ENCODE results near the gene SLC1A4.

DNA sequence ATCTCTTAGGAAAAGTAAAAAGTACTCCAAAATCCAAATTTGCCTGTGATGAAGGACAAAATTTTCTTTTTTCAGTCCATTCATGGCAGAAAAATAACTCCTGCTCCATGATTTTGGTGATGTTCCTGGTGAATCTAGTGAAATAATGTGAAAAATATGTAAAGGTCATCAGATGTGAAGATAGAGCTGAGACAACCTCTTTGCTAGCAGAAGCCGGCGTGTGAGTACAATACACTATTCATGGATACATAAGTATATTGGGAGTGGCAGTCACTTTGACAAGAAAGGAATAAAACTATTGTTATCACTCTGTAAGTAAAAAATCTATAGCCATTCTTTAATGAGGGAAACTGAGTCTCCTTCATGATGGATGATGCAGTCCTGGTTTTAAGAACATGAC lies 6.3 kb upstream of the SLC1A4 start:
- TF ChIP-seq CTCF (IDR thresholded peaks at IDR 0.05; ENCODE audit: poor library complexity, severe bottlenecking): no peak
- no peak for TF ChIP-seq EZH2 (IDR thresholded peaks at IDR 0.05; ENCODE audit: borderline replicate concordance, insufficient read depth, low read length, poor library complexity, severe bottlenecking)
- TF ChIP-seq EP300 (conservative IDR thresholded peaks at IDR 0.05; ENCODE audit: poor library complexity, severe bottlenecking): no peak

Data from neural cell (in vitro differentiated cells).